HUDEP-2 (cell line): ENCODE results near the gene MAP4K2.
"Not testable (repeated sequence)": the region's sequence is repeated elsewhere in the genome, so short reads cannot be mapped to it uniquely, and the experiment has no call there.

Experiments used
- DNase-seq, 76 experiments: peaks; one replicate each; lab custom pipeline; 2025; ENCODE audit not compliant: unreplicated experiment in 76 of 76; lab: John Stamatoyannopoulos, UW

The MAP4K2 gene

DNA sequence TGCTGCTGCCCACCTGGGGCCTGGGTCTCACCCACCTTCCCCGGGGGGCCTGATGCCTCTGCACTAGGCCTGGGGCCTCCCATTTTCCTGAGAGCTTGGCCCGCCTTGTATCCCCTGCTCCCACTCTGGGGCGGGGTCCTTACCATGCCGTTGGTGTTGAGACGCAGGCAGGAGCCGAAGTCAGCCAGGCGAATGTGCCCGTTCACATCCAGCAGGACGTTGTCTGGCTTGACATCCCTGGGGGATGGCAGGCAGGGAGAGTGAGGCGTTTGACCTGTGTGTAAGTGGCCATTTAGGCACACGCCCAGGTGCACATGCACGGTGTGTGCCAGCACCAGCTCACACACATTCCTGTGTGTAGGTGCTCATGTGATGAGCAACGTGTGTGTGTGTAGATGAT is 36.3 kb upstream of the MAP4K2 start:
- DNase-seq: no peak

DNA sequence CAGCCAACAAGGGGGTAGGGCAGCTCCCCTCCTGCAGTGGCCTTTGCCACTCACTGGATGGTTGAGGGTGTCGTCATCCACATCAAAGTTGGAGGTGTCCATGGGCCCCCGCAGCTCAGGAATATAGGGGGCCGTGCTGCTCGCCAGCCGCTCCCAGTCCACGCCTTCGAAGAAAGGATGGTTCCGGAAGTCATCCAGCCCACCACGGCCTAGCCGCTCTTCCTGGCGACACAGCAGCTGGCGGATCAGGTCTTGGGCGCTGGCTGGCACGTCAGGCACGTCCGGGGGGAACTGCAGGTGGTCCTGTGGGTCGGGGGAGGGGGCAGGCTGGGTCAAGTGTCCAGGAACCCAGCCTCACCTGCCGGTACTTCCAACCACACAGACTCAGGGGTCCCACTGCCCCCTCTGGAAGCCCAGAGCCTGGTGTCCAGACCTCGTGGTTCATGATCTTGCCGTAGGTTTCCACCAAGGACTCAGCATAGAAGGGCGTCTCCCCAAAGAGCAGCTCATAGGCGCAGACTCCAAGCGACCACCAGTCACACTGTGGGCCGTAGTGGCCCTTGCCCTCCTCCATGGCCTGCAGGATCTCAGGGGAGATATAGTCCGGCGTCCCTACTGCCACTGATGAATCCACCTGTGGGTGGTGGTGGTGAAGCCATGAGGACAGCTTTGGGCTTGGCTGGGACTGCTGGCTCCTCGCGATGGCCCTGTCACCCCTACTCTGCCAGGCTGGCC is 35.8 kb upstream of the MAP4K2 start:
- no peak for DNase-seq

DNA sequence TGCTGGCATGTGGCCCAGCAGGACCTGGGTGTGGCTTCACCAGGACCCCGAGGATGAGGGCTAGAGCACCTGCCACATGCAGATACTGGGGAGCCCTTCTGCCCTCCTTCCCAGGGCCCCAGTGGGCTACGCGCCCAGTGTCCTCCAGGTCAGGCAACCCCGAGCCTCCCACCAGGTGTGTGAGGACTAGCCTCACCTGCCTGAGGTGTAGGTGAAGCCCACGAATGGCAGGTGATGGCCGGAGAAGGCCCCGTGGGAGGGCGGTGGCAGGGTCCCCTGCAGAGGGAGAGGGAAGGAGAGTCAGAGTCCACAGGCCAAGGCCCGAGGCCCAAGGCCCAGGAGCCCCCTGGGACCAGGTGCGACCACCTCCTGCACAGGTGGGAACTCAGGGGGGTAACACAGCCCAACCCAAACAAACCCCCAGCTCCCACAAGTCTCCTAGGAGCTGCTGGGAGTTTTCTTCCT is 34.9 kb upstream of the MAP4K2 start:
- no peak for DNase-seq

DNA sequence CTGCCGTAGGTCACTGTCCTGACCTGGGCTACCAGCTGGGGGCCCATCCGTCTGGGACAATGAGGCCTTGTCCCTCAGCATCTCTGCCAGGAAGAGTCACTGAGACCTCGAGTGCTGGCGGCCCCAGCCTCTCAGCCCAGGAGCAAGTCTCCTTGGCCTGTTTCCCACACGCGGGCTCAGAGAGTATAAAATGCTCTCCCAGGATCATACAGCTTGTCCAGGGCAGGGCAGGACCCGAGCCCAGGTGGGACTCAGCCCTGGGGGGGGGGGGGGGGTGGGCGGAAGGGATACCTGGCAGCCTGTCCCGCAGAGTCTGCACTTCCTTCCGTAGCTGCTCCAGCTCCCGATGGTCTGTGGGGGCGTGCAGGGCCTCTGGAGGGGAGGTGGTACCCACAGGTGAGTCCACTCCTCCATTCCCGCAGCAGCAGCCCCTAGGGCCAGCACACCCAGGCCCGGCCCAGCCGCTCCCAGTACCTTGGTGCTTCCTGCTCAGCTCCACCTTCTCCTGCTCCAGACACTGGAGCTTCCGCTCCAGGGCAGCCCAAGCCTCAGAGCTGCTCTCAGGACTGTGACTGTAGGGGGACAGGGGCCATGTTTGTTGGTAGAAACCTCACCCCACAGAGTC is 33.5 kb upstream of the MAP4K2 start:
- DNase-seq: no peak

DNA sequence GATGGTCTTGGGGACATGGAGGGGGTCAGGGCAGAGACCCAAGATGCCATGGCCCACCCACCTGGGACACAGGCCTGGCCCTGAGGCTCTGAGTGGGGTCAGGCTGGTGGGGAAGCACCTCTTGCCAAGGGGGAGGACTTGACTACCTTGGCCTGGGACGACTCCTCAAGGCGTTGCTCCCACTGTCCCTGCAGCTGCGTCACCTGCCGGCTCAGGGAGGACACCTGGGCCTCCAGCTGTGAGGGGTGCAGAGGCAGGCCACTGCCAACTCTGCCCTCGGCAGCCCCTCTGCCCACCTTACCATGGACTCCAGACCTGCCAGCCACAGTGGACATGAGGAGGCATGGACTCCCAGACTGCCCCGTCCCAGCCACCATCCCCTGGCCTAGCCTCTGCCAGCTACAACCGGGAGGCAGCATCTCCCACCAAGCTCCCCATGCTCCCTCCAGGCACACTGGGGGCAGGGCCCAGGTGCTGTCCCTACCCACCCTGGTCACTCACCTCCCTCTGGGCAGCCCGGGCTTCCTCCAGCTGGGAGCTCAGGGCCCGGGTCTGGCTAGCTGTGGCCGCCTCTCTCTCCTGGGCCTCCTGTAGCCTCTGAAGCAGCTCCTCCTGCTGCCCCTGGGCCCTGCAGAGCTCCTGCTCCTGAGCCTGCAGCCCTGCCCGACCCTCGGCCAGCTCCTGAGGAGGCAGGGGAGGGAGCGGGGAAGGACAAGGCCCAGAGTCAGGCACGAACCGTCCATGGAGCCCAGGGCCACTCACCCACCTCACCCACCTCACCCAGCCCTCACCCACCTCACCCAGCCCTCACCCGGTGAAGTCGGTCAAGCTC is 32.8 kb upstream of the MAP4K2 start:
- DNase-seq: no peak

DNA sequence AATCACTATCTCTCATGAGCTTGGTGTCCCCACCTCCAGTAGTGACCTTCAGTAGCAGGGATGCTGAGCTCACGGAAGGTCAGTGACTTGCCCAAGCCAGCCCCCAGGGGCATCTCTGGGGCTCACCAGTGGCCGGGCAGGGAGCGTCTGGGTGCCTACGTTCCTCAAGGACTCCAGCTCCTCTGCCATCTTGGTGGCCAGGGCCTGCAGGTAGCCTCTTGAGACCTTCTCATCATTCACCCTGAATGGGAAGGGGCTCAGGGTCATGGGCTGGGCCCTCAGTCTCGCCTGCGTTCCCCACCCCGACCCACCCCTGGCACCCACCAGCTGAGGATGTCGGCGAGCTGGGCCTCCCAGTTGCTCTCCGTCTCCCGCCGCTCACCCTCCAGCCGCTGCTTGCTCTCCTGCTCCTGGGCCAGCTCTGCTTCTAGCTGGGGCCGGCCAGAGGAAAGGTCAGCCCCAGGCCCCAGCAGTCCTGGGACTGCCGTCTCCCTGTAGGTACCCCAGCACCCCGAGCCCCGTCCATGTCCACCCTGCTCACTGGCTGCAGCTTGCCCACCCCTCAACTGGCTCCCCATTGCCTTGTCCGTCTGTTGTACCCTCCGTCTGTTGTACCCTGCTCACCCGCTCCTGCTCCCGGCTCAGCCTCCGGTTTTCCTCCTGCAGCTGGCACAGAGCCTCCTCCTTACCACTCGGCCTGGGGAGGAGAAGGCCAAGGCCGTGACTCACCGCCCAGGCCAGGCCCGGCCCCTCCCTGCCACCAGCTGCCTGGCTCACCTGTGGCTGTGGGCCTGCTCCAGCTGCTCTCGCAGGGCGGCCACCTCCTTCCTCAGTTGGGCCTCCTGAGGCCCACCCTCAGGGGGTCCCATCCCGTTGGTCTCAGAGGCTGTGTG is 32.0 kb upstream of the MAP4K2 start:
- DNase-seq: no peak

DNA sequence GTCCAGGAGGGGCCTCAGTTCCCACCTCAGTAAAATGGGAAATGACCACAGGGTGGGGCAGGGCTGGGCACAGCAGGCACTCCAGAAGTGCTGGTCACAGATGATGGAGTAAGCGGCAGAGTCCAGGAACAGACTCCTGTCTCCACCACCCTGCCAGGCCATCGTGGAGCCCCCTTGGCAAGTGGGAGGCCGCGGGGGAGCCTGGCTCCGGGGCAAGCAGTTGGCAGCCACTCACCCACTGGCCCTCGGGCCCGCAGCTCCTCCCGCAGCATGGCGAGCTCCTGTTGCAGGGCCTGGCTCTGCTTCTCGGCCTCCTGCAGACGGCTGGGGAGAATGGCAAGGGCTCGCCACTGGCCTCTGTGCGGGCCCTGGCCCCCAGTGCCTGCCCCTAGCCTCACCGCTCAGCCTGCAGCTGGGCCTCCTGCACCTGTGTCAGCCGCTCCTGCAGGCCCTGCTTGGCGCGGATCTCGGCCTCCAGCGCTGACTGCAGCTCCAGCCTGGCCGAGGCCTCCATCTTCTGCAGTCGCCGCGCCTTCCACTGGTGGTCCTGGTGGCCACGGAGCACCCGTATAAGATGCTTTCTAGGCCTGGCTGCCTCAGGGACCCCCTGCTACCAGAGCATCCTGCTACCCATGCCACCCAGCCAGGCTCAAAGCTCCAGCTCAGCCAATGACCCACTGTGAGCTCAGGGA is 31.2 kb upstream of the MAP4K2 start:
- DNase-seq: no peak

DNA sequence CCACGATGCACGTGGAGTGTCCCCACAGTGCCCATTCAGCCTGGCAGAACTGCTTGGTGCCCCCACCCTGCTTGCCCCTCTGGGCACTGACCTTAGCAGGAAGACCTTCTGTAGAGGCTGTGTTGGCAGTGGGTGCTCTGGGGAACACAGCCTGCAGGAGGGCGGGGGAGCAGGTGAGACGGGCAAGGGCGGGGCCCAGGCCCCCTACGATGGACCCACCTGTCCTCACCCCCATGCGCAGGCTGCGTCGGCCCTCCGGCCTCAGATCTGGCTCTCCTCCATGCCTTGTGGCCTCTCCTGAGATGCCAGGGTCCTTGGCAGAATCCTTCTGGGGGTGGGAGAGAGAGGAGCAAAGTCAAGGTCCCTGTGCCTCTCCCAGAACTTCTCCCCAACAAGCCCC is 30.5 kb upstream of the MAP4K2 start:
- no peak for DNase-seq

DNA sequence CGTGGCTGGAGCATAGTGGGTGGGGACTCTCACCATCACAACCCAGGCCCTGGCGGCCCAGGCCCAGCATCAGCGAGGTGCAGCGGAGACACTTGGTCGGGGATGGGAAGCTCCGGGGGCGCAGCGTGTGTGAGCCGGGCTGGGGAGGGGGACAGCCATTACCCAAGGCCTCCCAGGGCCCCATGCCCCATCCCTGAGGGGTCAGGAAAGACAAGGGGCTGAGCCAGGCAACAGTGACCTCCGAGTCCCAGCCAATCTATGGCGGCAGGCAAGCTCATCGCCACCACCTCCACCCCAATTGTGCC is 30.1 kb upstream of the MAP4K2 start:
- DNase-seq: no peak

DNA sequence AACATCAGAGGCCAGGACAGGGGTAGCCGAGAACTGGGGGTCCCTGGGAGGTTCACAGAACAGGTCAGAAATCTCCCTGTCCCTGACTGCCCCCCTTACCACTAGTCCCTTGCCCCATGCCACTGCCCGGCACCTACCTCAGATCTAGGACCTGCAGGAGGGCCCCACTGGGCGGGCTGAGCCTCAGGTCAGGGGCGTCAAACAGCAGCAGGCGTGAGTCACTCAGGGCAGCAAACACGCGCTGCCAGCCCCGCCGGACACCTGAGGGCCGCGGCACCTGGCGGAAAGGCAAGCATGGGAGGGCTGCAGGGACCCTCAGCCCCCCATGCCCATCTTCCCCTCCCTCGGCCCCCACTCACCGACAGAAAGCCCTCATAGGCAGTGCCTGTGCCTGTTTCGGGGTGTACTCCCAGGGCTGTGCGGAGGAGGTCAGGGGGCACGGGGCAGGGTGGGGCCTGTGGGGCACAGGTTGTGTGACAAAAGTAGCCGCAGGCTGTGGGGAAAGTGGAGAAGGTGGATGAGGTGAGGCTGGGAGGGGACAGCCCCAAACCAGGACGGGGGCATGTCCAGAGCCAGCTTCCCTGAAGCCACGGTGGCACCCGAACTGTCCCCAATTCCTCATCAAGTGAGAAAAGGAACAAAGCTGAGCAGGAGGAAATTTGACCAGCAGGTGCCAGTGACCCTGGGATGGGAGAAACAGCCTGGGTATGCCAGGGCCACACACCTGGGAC is 29.6 kb upstream of the MAP4K2 start:
- DNase-seq: no peak

DNA sequence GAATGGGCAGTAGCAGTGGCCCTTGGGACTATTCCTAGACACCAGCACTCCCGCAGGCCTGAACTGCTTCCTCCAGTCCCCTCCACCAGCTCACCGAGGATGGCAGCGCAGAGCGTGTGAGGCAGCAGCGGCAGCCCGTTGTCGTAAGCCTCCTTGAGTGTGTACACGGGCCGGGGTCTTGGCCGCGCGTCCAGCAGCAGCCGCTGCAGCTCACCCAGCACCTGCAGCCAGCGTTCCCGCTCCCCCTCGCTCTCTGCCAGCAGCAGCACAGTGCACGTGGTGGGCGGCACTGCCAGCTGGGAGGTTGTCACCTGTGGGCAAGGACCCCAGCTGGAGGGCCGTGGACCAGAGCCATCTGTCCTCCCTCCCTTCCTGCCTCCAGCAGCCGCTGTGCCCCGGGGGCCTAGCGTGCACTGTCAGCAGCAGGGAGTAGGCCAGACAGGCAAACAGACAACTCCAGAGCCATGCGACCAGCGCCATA is 28.4 kb upstream of the MAP4K2 start:
- no peak for DNase-seq

DNA sequence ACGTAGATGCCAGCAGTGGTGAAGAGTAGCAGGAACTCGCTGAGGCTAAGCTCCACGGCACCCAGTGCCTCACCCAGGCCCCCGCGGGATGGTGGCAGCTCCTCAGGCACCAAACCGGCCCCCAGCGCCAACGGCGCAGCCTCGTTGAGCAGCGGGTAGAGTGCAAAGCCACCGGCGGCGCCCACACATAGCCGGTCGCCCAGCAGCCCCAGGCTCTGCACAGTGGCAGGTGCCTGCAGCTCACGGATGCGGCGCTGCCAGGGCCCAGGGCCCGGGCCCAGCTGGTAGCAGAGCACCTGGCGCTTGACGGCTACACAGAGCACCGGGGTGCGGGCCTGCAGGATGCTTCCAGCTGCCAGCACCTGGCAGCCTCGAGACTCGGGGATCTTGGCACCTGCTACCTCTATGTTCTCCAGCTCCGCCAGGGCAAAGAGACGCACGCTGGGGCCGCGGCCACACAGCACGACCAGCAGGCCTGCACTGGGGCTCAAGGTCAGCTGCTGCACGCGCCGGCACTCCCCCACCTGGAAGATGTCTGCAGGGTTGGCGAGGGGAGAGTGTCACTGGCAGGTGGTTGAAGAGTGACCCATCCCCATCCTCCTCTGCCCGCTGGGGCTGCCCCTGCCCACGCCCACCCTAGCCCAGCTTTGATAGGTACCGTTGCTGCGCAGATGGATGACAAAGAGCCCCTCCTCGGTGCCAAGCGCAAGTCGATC is 26.7 kb upstream of the MAP4K2 start:
- no peak for DNase-seq

DNA sequence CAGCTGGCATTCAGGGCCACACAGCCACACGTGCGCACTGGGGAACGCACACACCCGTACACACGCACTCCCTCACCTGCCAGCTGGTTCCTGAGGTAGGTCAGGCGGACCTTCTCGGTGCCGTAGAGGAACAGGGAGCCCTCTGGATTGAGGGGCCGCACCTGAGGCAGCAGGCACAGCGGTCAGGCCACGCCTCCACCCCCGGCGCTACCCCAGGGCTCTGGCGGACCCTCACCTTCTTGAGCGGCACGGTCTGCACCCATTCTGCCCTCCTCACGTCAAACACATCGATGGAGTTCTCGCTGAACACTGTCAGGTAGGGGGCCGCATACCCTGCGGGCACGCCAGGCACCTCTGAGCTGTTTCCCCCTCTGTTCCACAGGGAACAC is 24.4 kb upstream of the MAP4K2 start:
- no peak for DNase-seq

DNA sequence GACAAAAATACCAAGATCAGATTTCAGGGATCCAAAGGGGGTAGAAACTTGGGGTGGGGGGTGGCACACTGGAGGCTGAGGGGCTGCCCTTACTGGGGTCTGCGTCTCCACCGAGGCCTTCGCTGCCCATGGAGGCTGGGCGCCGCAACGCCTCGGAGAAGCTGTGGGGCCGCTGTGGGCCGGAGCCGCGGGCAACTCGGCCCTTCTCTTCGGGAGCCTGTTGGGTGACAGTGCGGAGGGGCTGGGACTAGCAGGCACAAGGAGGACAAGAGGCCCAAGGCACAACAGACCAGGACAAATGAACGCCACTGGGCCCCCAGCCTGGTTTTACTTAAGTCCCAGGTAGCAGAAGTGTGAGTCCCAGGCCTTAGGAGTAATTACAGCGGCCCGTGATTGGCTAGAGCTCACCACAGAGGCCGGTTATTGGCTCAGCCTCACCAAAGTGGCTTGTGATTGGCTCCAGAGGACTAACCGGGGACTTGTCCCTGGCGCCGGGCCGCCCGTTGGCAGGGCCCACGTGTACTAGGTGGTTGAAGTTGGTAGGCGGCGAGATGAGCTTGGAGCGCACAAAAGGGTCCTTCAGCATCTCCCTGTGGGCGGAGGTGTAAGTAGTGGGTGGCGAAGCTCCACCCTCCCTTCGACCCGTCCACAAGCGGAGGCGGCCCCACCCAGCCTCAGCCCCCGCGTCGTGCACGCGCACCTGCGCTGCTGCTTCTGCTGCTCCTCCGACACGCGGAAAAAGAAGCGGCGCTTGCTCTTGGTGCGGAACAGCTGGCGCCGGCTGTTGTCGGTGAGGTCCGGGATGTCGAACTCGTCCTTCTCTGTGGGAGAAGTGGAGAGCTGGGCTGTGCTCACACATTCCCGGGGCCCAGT is 23.8 kb upstream of the MAP4K2 start:
- no peak for DNase-seq

DNA sequence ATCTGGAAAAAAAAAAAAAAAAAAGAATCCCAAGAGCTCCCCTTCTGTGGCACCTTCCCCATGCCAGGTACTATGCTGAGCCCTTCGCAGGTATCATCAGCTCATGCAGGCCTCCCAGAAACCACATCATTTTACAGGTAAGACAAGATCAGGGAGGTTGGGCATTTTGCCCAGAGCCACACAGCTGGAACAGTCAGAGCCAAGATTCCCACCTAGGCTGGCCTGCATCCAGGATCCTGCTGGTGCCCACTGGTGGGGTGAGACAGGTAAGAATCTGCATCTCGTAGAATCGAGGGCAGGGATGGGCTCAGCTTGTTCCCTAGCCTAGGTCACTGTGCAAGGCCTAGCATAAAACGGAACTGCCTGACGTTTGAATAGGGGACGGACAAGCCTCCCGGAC is 23.0 kb upstream of the MAP4K2 start:
- DNase-seq: no peak

DNA sequence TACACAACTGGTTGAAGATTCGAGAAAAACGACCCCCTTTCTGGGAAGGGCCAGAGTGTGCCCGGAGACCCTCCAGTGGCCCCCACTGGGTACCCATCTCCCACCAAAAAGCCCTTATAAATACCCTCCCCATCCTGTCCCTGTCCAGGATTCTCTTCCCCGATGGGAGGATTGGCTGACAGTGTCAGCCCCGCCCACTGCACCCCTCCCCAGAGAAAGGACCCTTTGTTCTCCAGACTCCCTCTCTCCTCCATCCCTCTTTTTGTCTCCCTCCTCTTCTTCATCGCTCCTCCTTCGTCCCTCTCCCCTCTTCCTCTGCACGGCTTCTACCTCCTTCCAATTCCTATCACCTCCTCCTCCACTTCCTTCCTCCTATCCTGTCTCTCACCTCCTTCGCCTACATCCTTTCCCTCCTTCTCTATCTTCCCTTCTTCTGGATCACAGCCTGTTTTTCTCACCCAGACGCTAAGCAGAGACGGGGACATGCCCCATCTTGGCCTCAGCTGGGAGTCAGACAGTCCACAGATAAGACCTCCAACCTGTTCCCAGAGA is 20.6 kb upstream of the MAP4K2 start:
- DNase-seq: no peak

DNA sequence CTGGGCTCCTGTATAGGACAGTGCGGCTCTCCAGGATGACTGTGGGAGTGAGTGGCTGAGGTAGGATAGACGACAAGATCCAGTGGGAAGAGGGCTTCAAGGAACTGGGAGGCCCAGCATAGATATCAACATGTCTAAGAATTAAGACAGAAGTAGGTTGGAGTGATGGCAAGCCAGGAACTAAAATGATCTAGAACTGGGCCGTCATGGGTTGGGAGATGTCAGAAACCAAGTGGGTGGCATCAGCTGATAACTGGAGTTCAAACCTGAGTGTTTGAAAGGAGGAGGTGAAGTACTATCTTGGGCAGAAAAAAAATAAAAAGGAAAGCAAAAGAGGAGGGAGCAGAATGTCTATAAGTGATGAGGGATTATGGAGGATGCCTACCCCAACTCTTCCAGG is 14.5 kb upstream of the MAP4K2 start:
- no peak for DNase-seq

DNA sequence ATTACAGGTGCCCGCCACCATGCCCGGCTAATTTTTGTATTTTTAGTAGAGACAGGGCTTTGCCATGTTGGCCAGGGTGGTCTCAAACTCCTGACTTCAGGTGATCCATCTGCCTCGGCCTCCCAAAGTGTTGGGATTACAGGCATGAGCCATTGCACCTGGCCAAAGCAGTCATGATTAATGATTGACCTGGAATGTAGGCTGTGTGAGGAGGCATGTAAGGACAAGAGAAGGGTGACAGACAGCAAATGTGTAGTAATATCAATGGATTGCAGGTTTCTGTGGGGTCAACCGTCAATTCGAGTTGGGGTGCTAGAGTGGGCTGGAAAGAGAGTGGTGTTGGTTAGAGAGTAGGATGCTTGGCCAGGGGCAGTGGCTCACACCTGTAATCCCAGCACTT is 12.4 kb upstream of the MAP4K2 start:
- DNase-seq: not testable (repeated sequence)
